ENCODE results near the gene KIDINS220.
A peak's percentile ranks its signal among the peaks of the same experiment; 100 is the strongest.

The KIDINS220 gene

GRCh38 chr2:8699839-8700238, 137.6 kb downstream of the KIDINS220 start:
- no peak for DNase-seq (ENCODE audit: low spot score)

GRCh38 chr2:8697190-8697589, 140.2 kb downstream of the KIDINS220 start:
- no peak for DNase-seq (ENCODE audit: low spot score)

DNA sequence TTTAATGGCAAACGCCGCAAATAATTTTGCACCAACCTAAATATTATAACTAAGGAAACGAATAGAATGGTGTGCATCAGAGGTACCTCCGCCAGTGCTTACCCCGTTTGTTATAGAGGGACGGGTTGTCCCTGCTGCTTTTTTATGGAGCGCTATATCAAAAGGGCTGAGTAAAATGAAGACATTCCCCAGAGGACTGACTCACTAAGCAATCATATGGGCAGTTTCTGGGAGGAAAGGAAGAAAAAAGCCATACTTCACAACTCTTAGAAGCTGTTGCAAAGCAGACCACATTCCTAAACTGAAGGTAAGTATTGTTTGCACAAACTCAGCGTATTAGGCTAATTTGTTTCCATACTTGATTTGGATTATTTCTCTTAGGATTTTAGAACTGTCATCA, 142.7 kb downstream of the KIDINS220 start:
- no peak for DNase-seq (ENCODE audit: low spot score)

- no peak for DNase-seq (ENCODE audit: low spot score)
Observed at GRCh38 chr2:8693157-8693821, 144.1 kb downstream of the KIDINS220 start.

GRCh38 chr2:8692783-8693156, 144.6 kb downstream of the KIDINS220 start:
- DNase-seq (ENCODE audit: low spot score) = no peak

DNA sequence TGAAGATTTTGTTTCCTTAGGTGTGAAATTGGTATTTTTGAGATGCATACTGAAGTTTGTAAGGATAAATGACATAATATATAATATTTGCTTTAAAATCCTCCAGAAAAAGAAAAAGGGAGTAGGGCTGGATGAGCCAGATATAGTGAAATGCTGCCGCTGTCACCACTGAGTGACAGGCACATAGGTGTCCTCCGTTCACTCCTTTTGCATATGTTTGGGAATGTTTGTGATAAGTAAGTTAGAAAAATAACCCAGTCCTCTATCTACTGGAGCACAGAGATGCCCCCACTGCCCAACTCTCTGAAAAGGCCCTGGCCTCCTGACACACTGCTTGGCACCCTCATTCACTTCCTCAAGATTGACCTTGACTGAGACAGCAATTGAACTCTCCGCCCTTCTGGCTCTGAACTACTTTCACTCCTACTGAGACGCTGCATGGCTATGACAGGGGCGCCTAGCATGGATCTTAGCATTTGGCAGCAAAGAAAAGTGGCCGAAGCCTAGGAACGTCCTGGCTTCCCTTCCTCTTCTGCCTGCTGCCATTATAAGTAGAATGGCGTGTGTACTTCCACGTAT, 145.5 kb downstream of the KIDINS220 start:
- no peak for DNase-seq (ENCODE audit: low spot score)

- DNase-seq (ENCODE audit: low spot score) = peak; percentile 60
Observed at GRCh38 chr2:8685697-8686358, 151.6 kb downstream of the KIDINS220 start.

- DNase-seq (ENCODE audit: low spot score) = peak; percentile 45
Observed at GRCh38 chr2:8684878-8685696, 152.3 kb downstream of the KIDINS220 start.

- DNase-seq (ENCODE audit: low spot score) = no peak
Observed at GRCh38 chr2:8684540-8684877, 152.9 kb downstream of the KIDINS220 start.

DNA sequence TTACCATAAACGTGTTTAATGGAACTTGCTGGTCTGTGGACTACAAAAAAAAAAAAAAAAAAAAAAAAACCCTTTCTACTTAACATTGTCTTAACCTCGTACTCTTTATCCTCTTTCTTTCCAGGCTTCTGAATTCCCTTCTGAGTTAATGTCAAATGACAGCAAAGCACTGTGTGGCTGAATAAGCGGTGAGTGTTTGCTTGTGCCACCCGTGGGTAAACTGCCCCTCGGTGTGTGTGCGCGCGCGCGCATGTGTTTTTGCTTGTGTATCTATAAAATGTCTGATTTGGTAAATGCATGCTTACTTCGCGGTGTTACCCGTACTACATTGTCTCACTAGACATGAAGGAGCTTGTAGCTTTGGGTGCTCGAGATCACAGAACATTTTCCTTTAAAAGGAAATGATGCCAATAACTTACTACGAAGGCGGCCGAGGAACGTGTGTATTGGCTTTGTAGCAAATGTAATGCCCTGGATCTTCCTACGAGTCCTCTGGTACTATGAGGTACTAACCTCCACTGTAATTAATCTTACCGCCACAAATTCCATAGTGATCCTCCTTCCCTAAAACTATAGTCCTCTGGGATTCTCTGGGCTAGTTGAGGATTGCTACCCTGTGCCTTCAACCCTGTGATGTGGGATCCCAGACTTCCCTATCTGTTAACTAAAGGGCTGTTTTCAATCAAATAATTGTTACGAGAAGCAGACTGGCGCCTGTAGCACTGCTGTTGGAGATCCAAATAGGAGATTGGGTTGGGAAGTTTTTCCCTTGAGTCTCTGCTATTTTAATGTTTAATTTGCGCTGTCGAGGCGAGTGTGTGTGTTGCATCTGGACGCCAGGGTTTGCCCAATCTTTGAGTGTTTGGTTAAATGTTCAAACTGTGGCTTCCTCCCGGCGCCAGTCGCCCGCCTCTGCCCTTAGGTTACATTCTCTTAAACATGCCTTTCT, 154.4 kb downstream of the KIDINS220 start:
- DNase-seq (ENCODE audit: low spot score) = peak; percentile 84

DNA sequence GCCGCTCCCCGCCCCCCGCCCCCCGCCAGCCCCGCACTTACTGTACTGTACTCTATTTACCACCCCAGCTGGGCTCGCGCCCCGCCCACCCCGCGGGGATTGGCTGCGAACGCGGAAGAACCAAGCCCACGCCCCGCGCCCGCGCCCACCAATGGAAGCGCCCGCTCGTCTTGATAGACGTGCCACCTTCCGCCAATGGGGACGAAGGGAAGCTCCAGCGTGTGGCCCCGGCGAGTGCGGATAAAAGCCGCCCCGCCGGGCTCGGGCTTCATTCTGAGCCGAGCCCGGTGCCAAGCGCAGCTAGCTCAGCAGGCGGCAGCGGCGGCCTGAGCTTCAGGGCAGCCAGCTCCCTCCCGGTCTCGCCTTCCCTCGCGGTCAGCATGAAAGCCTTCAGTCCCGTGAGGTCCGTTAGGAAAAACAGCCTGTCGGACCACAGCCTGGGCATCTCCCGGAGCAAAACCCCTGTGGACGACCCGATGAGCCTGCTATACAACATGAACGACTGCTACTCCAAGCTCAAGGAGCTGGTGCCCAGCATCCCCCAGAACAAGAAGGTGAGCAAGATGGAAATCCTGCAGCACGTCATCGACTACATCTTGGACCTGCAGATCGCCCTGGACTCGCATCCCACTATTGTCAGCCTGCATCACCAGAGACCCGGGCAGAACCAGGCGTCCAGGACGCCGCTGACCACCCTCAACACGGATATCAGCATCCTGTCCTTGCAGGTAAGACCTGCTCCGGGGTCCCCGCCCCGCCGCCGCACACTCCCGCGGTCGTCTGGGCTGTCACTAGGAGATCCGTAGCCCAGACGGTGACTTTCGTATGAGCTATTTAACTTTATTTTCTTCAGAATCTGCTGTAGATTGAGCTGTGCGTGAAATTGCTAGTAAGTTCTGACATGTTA, 155.4 kb downstream of the KIDINS220 start, which contains the start of gene ID2:
Gene ID2 (plus strand): TSS at position 271 of the 907 bp plus-strand sequence. CDS start 110 bp downstream, at position 381.
- peak; percentile 98 for DNase-seq (ENCODE audit: low spot score)

GRCh38 chr2:8680822-8681760, 156.3 kb downstream of the KIDINS220 start:
- peak; percentile 76 for DNase-seq (ENCODE audit: low spot score)

- DNase-seq (ENCODE audit: low spot score) = peak; percentile 55
Observed at GRCh38 chr2:8679827-8680731, 157.3 kb downstream of the KIDINS220 start.

- no peak for DNase-seq (ENCODE audit: low spot score)
Observed at GRCh38 chr2:8679567-8679826, 157.9 kb downstream of the KIDINS220 start.

All from SK-N-DZ (cell line).